ENCODE results near the gene CAMK2N2.

DNA sequence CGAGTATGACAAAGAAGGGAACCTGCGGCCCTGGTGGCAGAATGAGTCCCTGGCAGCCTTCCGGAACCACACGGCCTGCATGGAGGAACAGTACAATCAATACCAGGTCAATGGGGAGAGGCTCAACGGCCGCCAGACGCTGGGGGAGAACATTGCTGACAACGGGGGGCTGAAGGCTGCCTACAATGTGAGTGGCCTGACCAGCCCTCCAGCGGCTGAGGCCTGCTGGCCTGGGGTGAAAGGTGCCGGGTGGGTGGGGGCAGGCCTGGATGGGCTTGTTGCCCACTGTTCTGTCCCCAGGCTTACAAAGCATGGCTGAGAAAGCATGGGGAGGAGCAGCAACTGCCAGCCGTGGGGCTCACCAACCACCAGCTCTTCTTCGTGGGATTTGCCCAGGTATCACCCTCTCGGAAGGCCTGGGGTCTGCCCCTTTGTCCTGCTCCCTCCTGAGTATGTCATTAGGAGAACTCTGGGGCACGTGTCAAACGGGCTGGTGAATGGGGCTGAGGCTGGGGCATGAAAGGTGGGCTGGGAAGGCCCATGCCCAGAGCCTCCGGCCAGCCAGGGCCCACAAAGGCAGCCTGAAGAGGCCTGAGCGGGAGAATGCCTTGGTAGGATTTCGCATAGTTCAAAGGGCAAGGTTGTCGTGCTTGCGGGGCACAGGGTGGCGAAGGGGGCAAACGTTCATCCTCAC is 29.8 kb upstream of the CAMK2N2 start:
- TF ChIP-seq, protein P1, sequence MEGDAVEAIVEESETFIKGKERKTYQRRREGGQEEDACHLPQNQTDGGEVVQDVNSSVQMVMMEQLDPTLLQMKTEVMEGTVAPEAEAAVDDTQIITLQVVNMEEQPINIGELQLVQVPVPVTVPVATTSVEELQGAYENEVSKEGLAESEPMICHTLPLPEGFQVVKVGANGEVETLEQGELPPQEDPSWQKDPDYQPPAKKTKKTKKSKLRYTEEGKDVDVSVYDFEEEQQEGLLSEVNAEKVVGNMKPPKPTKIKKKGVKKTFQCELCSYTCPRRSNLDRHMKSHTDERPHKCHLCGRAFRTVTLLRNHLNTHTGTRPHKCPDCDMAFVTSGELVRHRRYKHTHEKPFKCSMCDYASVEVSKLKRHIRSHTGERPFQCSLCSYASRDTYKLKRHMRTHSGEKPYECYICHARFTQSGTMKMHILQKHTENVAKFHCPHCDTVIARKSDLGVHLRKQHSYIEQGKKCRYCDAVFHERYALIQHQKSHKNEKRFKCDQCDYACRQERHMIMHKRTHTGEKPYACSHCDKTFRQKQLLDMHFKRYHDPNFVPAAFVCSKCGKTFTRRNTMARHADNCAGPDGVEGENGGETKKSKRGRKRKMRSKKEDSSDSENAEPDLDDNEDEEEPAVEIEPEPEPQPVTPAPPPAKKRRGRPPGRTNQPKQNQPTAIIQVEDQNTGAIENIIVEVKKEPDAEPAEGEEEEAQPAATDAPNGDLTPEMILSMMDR (conservative IDR thresholded peaks at IDR 0.05) = no peak
- no peak for TF ChIP-seq EZH2 (IDR thresholded peaks at IDR 0.05; ENCODE audit: low read depth)
